HG02678 (cell line): ENCODE measurements around the gene RPL18.

Source experiments
- ATAC-seq: cut with Tn5 transposase; IDR thresholded peaks from one replicate; pipeline ENCODE4 v1.9.1; 2021; ENCODE audit warnings: mild to moderate bottlenecking, moderate library complexity; ENCODE audit not compliant: unreplicated experiment

The RPL18 gene

DNA sequence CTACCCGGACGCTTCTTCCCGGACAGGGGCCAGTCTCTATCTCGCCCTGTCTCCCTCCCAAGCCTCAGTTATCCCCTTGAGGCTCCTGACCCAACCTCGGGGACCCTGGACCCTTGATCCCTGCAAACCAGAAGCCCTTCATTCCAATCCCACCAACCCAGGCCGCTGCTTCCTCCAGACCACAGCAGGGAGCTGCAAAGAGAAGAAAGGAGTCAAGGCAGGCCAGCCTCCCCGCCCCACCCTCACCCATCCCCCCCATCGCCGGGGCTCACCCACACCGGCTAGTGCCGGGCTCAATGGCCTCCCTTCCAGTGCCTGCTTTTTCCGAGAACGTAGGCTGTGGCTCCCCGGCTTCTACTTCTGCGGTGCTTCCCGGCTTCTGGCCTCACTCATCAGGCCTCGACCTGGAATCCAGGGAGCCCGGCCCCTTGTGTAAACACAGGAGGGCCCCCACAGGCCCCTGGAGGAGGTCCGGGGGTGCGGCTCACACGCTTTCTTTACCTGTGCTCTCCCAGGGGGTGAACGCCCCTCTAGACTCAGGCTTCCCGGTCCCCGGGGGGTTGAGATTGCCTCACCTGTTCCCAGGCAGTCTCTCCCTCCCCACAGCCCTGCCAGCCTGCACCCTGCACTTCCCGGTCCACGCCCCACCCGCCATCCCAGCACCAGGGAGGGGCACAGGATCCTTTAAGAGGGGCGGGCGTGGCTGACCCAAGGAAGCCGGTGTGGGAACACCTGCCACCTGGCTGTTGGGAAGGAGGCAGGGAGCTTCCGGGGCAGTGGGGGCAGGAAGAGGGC lies 4.3 kb downstream of the RPL18 start, which contains the start of gene FAM83E:
TSS of gene FAM83E (minus strand) at position 641 of the 795 bp plus-strand sequence. CDS start 1,704 bp downstream, outside the sequence.
- no peak for ATAC-seq

DNA sequence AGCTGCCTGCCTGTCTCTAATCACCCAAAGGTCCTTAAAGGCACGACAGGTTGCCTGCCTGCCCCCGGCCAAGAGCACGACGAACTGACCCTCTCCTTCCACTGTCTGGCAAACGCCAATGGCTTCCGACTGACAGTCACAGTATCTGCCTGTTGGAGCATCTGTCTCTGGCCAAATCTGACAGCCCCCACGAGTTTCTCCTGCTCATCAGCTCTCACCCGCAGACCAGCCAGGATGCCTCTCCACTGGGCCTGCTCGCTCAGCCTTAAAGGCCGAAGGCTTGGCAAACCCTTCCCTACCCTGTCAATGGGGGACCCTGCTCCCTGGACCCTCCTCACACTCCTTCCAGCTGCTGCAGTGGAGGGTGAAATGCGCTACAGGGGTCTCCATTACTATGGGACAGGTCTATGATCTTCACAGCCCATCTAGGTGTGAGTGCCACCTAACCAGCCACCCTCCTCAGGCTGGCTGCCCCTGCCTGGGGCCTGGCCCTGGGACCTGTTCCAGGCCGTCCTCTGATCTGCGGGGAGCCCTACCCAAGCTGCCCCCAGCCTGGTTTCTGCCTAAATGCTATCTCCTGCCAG lies 5.0 kb downstream of the RPL18 start:
- no peak for ATAC-seq

DNA sequence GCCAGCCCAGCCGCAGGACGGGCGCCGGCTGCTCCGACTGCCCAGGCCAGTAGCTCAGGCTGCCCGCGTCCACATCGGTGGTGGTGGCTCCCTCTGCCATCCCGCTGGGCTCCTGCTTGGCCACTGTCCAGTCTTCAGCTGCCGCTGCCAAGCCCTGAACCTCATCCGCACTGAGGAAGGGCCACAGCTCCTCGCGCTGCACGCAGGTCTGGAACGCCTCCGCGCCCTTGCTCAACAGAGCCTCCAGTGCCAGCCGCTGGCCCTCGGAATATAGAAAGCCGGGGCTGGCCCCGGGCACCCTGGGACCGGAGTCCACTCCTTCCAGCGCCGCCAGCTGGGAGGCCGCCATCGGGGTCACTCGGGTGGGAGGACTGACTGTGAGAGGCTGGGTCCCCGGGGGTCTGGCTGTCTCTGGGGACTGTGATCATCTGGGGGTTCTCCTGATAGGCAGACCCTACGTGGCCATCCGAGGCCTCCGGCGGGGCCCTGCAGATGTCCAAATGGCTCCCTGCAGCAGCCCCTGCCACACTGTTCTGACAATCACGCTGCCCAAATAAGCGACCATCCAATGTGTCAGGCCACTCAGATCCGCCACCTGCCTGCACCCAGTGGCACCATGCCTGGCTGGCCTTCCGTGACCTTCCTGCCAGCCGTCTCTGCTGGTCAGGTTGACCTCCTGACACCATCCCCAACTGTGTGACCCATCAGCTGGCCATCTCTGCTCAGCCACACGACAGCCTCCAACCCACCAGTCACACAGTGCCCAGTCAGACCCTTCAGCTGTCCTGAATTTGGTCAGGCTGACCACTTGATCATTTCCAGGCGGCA lies 5.7 kb downstream of the RPL18 start:
- ATAC-seq: no peak

DNA sequence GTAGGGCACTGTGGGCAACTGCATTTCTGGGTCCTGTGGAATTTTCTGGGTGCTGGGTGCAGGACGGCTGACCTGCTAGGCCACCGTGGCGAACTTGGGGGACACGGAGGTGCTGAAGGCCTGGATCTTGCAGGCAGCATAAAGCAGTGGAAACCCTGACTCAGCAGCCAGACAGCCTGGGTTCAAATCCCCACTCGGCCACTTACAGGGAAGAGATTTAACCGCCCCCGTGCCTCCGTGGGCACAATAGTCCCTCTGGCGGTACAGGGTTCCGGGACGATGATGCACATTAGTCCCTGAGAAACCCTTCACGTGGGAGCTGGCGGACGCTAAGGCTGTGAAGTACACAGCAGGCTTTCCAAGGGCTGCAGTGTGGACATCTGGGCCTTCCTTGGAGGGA lies 7.1 kb downstream of the RPL18 start:
- ATAC-seq: no peak

DNA sequence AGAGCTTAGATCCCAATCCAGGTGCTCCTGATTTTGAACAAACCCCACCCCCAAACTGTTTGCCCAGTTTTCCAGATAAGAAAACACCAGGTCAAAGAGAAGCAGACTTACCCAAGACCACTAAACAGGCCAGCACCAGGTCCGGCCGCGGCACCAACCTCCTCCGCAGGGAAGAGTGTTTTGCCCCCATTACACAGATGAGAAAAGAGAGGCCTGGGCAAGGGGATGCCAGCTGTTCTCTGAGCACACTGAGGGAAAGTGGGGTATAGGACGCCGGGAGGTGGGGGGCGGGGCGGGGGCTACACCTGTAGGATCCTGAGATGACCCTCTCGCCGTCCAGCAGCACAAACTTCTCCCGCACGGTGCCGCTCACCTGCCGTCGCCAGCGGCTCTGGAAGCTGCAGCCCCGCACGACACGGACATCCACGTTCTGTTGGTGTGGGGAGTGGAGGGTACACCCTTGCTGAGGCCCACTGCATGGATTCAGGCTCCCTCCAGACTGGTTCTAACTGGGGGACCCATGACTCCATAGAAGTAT lies 9.3 kb downstream of the RPL18 start:
- no peak for ATAC-seq

DNA sequence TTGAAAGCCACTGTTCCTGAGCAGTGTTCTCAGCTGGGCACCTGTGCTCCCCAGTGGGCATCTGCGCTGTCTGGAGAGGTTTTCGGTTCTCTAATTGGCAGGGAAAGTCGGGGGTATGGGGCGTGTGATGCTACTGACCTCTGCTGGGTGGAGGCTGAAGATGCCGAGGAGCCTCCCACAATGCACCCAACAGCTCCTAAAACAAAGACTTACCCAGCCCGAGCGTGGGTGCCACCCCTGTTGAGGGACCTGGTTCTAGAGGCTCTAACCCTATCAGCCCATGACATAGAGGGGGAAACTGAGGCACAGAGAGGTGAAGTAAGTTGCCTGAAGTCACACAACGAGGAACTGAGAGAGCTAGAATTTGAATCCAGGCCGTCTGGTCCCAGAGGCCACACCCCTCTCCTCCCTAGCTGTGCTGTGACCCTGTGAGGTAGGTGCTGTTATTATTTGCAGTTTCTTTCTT lies 10.1 kb downstream of the RPL18 start:
- ATAC-seq: no peak

DNA sequence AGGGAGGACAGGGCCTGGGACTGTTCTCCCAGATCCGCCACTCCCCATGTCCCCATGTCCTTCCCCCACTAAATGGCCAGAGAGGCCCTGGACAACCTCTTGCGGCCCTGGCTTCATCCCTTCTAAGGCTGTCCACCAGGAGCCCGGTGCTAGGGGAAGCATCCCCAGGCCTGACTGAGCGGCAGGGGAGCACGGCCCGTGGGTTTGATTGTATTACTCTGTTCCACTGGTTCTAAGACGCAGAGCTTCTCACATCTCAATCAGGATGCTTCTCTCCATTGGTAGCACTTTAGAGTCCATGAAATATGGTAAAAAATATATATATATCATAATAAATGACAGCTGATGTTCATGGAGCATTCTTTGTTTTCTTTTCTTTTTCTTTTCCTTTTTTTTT lies 11.6 kb downstream of the RPL18 start:
- ATAC-seq: no peak

DNA sequence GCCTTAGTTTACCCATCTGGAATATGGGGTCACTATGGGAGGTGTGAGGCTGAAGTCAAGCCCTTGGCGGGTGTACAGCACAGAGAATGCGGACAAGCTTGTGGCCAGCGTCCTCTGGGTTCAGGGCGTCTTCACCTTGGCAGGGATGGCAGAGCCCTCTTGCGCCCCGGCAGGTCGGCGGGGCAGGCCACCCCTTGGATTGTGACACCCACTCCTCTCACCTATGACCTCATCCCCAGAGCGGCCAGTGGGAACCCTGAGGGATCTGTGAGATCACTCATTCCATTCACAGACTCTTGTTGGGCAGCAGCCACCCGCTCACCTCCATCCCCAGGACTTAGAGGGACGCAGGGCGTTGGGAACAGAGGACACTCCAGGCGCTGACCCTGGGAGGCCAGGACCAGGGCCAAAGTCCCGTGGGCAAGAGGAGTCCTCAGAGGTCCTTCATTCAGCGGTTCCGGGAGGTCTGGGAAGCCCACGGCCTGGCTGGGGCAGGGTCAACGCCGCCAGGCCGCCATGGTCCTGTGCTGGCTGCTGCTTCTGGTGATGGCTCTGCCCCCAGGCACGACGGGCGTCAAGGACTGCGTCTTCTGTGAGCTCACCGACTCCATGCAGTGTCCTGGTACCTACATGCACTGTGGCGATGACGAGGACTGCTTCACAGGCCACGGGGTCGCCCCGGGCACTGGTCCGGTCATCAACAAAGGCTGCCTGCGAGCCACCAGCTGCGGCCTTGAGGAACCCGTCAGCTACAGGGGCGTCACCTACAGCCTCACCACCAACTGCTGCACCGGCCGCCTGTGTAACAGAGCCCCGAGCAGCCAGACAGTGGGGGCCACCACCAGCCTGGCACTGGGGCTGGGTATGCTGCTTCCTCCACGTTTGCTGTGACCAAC lies 12.3 kb downstream of the RPL18 start, which contains the start of gene SPACA4:
TSS of gene SPACA4 (plus strand) at position 280 of the 896 bp plus-strand sequence. CDS start at position 517, 237 bp downstream.
- no peak for ATAC-seq

DNA sequence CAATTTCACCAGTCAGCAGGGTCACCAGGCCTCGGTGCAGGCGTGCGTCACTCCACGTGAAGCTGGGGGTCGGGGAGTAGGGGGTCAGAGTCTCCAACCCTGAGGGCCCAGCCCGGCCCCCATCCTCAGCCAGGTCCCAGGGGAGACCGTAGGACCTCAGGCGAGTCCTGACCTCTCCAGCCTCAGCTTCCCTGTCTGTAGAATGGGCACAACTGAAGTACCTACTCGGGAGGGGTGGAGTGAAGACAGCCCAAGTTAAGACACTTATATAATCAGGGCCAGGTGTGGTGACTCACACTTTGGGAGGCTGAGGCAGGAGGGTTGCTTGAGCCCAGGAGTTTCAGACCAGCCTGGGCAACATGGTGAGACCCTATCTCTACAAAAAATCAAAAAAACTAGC lies 15.1 kb downstream of the RPL18 start:
- ATAC-seq: no peak

DNA sequence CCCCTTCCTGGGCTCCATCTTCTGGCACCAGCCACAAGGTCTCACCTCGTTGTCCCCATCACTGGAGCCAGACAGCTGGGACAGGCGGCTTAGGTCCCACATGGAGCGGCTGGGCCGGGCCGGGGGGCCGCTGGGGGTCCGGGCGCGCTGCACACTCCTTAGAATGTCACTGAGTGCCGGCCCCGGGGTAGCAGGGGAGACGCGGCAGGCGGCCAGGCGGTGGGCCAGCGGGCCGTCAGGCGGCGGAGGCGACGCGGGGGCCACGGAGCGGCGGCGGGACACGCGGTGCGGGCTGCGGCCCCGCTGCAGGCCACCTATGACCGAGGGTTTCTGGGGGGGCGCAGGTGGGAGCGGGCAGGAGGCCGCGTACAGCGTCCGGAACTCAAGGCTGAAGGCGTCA lies 15.5 kb downstream of the RPL18 start:
- ATAC-seq: no peak

DNA sequence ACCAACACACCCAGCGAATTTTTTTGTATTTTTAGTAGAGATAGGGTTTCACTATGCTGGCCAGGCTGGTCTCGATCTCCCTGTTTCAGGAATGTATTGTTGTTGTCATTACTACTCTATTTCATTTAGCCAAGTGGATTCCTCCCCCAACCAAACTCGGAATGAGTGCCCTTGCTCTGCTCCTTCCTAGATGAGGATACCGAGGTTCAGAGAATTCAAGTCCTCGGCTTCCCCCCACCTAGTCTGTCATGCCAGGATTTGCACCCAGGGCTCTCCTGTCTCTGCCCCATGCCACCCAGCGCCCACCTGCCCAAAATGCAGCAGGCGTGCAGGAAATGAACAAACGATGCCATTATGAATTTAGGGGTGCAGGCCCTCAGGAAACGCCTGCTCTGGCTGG lies 16.0 kb downstream of the RPL18 start:
- ATAC-seq: no peak

DNA sequence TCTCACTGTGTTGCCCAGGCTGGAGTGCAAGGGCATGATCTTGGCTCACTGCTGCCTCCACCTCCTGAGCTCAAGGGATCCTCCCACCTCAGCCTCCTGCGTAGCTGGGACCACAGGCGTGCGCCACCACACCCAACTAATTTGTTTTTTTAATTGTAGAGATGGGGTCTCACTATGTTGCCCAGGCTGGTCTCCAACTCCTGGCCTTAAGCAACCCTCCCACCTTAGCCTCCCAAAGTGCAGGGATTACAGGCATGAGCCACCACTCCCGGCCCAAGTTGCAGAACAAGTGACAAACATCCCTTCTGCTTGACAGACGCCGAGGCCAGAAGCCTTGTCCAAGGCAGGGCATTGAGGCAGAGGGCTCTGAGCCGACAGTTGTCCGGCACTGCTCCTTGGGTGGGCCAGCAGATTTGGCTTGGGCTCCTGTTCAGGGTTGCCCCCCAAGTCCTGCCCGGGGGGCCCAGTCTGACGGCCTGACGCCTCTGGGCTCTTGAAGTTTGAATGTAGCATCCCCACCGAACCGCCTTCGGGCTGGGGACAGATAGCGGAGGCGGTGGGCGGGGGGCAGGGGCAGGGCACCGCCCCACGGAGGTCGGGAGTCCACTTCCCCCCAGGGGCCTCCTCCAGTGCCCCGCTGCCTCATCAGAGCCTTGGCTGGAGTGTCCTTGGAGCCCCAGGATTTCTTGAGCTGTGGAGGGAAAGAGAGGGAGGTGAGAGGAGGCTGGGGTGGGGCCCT lies 18.1 kb downstream of the RPL18 start:
- no peak for ATAC-seq

DNA sequence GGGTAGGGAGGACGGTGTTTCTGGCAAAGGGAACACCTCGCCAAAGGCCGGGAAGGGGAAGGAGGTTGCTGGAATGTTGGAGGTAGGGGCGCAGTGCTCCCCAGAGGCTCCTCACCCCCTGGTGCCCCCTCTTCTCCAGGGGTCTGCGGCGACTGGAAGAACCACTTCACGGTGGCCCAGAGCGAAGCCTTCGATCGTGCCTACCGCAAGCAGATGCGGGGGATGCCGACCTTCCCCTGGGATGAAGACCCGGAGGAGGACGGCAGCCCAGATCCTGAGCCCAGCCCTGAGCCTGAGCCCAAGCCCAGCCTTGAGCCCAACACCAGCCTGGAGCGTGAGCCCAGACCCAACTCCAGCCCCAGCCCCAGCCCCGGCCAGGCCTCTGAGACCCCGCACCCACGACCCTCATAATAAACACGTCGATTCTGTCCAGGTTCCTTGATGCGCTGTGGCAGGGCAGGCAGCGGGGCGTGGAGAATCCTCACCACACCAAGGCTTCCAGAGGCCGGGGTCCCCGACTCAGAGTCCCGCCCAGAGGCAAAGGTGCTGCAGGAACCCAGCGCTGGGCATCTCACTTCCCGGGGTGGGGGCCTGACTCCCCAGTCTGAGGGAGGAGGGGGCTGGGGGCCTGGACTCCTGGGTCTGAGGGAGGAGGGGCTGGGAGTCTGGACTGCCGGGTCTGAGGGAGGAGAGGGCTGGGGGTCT lies 19.8 kb downstream of the RPL18 start:
- no peak for ATAC-seq

DNA sequence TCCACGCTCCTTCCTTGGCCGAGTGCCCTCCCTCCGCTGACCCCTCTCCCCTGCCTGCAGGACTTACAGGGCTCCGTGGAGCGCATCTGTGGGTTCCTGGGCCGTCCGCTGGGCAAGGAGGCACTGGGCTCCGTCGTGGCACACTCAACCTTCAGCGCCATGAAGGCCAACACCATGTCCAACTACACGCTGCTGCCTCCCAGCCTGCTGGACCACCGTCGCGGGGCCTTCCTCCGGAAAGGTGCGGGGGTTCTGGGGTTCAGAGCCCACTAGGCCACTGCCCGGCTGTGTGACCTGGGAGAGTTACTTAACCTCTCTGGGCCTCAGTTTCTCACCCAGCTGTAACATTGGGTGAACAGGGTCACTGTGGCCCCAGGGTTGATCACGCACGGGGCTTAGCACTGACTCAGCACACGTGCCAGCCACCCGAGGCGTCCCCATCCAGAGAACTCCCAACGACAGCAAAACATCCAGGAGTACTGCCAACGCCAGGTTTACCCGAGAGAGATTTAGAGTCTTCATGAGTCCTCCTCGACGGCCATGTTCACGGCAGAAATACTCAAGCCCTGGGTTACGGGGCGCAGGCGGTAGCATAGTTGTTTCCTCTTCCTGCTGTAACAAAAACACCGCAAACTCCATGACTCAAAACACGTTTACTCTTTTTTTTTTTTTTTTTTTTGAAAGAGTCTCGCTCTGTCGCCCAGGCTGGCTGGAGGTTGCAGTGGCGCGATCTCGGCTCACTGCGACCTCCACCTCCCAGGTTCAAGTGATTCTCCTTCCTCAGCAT lies 22.1 kb downstream of the RPL18 start:
- no peak for ATAC-seq

DNA sequence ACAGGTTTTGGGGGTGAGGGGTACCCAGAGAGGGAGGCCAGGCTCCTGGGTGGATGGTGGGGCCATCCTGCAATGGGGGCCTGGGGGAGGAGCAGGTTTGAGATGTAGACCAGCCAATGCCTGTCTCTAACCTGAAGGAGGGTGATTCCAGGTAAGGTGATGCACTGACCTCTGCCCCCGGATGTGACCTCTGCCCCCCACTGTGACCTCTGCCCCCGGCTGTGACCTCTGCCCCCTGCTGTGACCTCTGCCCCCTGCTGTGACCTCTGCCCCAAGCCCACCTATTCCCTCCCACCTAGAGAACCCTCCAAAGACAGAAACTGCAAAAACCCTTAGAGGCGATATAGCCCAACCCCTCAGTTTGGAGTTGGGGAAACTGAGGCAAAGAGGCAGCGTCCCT lies 22.7 kb downstream of the RPL18 start:
- ATAC-seq: no peak

DNA sequence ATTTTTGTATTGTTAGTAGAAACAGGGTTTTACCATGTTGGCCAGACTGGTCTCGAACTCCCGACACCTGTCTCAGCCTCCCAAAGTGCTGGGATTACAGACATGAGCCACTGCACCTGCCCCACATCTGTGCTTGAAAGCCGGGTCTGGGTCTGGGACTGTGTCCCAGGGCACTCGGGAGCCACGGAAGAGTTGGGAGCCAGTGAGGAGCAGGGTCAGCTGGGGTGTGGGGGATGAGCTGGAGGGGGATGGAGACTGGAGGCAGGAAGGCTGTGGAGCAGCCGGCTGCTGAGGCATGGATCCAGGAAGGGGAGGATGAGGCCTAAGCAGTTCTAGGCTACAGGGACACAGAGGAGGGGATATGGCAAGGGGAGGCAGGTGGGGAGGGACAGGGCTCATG lies 23.1 kb downstream of the RPL18 start:
- ATAC-seq: no peak

DNA sequence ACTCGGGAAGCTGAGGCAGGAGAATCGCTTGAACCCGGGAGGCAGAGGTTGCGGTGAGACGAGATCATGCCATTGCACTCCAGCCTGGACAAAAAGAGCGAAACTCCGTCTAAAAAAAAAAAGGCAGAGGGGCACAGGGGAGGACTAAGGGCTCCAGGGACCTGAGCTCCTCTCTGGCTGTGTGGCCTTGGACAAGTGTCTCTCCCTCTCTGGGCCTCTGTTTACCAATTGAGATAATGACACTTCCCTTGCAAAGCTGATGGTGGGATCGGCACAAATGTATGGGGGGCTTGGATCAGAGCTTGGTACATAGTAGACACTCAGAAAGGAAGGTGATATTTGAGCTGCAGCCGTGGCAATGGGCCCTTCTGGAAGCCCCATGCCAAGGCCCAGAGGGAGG lies 23.8 kb downstream of the RPL18 start:
- ATAC-seq: no peak

DNA sequence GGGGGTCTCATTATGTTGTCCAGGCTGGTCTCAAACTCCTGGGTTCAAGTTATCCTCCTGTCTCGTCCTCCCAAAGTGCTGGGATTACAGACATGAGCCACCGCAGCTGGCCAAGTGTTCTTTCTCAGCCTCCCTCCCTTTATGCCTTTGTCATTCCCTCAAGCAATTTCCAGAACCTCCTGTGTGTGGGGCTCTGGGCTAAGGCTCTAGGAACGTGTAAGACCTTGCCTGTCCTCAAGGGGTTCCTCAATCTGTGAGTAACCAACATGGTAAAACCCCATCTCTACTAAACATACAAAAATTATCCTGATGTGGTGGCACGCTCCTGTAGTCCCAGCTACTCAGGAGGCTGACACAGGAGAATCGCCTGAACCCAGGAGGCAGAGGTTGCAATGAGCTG lies 28.0 kb downstream of the RPL18 start:
- no peak for ATAC-seq
